GM18907 (cell line): ENCODE measurements around the gene ATG101.

Source experiments
- ATAC-seq: cut with Tn5 transposase; IDR thresholded peaks from one replicate; pipeline ENCODE4 v1.9.1; 2021; ENCODE audit warnings: mild to moderate bottlenecking, moderate library complexity; ENCODE audit not compliant: unreplicated experiment

Gene ATG101

DNA sequence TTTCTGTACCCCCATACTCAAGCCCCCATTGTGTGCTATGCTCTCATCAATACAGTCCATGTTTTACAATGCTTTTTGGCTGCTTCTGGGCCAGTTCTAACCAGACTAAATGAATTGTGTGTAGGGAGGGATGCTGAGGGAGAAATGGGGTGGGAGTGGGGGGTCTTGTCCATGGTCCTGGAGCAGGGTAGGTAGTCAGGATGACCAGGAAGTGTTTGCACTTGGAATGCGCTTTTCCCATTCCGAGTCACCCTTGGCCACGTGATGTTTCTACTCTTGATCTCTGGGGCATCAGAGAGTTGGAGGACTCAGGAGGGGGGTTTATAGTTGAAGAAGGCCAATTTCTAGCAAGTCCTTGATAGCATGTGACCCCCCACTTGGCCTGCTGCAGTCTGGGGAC is 8.5 kb downstream of the ATG101 start:
- no peak for ATAC-seq

DNA sequence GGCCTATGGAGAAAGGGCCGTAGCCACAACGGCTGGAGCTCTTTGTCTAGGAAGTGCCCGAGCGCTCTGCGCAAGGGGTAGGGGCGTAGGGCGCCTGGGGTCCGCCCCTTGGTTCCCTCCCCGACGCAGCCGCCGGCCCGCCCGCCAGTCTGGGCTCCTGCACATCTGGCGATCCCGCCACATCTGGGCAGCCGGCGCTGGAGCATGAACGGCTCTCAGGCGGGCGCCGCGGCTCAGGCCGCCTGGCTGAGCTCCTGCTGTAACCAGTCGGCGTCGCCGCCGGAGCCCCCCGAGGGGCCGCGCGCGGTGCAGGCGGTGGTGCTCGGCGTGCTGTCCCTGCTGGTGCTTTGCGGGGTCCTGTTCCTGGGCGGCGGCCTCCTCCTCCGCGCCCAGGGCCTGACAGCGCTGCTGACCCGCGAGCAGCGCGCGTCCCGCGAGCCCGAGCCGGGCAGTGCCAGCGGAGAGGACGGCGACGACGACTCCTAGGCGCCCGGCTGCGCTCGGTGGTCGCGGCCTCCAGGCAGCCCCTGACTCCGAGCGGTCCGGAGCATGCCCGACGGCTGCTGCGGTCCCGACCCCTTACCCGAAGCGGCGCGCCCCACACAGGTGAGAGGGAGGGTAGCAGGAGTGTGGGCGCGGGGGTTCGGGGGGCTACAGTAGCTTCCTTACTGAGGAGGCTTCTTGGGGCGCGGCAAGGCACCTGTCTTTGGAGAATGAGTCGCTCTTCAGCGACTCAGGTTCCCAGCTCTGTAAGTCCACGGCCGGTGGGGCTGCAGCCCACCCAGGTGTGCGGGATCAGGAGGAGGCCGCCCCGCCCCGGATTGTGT is 10.0 kb downstream of the ATG101 start, which contains the start of gene SMIM41:
SMIM41 (plus strand) TSS at position 129 of the 827 bp plus-strand sequence; CDS start at position 205, 76 bp downstream.
- no peak for ATAC-seq

DNA sequence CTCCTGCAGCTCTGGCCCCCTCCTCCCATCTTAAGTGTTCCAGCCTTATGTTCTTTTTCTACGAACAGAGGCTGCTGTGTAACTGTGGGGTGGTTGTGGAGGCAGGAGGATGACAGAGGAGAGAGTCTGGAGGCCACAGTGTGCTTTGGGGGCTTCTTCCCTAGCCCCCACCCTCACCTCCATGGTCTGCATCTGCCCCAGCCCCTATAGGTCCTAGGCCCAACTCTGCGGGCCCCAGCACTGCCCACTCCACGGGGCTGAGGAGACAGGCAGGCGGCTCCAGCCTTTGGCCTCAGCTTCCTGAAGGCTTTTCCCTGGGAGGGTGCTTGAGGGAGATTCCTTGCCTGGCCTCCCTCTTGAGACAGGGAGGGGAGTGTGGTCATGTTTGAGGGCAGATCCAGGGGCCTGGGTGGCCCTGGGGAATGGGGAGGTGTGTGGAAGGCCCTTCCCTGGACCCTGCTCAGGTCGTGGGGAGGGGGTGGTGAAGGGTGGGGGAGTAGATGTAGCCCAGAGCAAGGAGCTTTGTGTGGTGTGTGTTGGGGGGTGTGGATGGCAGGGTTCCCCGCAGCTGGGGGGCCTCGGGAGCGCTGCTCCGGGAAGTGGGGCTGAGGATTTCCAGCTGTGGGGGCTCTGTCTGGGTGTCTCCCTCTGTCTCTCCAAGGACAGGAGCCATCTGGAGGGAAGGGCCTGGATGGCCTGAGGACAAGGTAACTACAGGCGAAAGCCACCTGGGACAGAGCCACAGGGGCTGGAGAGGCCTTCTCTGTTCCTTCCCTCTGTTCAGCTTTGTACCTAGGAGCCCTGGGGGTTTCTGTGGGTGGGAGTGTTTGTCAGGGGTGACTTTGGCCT is 10.8 kb downstream of the ATG101 start:
- no peak for ATAC-seq

DNA sequence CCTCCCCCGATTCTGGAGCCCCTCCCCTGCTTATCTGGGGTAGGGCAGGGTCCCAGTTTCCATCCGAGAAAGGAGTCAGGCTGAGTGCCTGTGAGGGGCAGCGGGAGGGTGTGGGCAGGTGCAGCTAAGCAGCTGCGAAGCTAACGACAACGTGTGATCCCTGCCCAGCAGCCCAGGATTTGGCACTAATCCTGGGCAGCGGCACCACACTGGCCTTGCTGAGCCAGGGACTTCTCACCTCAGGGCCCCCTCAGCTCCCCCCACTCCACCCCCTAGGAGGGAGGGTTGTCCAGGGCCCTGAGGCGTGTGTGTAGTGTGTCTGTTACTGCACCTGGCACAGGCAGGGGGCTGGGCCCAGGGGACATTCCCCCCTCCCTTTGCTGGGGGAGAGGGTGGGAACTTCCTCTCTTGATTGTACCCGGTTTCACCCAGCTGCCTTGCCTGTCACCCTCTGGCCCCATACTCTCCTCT is 11.5 kb downstream of the ATG101 start:
- peak; percentile 72 for ATAC-seq

DNA sequence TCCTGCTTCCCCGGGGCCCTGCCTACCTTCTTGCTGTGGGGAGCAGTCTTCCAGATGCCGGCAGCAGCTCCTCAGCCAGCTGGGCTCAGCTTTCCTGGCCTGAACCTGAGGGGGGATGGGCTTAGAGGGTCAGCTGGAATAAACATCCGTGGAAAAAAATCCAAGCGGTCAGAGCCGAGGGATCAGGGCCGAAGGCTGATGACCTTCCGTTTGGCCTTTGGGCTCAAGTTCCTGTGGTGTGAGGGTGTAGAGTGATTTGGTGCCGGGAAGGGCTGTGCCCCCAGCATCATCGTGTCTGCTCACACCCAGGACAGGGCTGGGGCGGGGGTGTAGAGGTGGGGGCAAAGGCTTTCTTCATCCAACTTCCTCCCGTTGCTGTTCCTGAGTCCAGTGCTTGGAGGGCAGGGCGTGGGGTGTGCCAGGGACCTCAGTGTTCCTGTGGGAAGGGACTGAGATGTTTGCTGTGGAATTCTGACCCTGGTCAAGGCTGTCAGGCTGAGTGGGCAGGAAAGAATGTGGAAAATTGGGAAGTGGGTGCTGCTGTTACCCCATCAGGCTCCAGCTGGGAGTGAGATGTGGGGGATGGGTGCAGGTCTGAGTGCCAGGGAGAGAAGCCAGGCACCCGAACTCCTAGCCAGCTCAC is 12.4 kb downstream of the ATG101 start:
- no peak for ATAC-seq

DNA sequence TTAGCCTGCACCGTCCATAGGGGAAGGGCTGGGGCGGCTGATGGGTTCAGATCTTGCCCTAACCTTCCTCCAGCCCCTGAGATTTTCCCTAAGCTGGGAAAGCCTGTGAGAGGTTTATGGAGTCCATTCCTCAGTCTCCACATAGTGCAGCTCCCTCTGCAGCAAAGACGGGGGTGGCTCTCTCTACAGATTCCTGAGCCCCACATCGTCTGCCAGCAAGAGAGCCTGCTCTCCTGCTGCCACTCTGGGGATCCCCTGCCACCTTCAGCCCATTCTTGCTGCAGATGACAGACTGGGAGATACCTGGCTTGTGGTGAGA is 12.8 kb downstream of the ATG101 start:
- no peak for ATAC-seq

DNA sequence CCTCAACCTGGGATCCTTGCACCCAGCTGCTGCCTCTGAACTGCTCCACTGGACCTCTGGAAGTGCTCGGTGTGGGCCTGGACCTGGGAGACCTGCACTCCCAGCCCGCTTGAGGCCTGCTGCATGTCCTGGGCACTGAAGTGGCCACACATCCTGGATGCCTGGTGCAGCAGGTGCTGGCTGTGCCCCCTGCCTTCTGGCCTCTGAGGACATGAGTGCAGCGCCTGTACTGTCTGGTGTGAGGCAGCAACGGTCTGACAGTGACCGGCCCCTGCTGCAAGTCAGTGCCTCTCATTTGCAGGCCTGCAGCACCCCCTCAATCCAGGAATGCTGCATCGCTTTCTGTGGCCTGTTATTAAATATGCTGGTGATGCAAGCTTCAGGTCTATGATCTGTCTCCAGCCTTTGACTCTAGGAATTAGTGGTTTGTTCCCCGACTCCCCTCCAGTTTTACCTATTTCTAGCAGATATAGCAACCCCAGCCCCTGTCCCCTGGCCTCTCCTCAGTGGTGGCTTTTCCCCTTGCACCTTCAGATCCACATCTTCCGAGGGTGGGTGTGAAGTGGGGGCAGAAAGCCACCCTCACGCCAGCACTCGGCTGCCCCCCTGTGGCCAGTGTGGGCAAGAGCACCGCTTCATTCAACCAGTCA is 13.3 kb downstream of the ATG101 start:
- ATAC-seq = no peak

DNA sequence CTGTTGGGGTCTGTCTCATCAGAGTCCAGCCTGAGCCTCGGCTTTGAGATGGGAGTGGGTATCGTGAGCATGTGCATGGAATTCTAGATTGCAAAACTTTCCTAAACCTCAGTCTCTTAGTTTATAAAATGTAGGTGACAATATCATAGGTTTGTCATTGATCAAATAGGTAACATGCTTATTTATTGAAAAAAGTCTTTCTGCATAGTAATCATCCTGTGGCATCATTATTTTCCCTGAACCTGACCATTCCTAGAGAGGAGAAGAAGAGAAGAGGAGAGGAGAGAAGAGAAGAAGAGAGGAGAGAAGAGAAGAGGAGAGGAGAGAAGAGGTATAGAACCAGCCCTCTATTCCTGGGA is 13.8 kb downstream of the ATG101 start:
- ATAC-seq = no peak

DNA sequence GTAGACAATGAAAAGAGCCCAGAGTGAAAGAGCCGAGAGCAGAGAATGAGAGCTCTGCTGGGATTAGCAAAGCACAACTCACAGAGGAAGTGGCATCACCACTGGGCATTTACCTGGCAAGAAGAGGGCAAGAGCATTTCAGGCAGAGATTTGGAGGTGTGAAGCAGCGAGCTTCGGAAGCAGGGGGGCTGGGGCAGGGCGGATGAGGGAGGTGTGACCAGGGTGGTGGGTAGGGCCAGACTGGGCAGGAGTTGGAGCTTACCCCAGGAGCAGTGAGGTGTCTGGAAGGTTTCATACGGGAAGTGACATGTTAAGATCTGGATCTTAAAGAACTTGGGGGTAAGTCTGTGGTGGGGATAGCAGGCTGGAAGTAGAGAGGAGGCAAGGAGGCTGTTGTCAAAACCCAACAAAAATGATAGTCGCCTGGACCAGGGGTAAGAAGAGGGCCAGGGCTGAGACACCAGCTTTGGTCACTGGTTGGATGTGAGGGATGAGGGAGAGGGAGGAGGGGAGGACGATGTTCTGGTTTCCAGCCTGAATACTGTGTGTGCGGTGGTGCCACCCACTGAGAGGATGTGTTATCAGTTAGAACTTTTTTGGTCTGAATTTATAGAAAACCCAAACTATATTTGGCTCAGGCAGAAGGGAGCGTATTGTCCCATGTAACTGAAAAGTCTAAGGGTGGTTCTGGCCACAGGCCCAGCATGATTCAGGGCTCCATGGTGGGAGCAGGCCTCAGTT is 14.9 kb downstream of the ATG101 start:
- no peak for ATAC-seq

DNA sequence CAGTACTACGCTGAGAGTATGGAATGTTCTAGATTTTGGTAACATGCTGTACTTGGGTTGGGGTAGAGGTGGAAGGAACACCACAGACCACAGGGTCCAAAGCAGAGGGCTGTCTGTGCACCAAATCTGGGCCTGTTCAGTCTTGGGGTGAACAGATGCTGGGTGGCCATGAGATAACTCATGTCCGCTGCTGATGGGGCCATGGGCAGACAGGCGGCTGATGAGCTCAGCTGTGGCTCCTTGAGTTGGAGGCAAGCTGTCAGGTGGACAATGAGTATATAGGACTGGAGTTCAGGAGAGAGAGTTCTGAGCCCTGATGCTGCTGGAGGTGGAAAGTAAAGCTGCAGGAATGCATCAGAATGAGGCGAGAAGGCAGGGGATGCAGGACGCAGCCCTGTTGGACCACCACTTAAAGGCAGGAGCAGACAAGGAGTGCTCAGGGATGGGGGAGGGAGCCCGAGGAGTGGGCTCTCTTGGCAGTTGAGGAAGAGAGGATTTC is 16.0 kb downstream of the ATG101 start:
- no peak for ATAC-seq

DNA sequence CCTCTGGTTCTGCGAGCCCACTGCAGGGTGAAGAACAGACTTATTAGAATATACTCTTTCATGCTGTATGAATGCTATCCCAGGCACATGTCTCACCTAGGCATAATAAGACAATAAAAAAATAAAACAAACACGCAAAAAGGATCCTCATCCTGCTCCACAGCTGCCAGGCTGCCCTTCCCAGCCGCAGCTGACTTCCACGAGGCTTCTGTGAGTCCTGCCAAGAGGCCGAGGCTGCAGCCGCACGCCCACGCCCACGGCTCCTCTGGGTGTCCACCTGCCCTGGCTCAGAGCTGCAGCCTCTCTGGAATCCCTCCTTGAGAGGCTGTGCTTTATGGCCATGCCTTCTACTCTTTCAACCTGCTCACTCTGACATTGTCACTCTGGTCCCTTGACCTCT is 16.6 kb downstream of the ATG101 start:
- no peak for ATAC-seq

DNA sequence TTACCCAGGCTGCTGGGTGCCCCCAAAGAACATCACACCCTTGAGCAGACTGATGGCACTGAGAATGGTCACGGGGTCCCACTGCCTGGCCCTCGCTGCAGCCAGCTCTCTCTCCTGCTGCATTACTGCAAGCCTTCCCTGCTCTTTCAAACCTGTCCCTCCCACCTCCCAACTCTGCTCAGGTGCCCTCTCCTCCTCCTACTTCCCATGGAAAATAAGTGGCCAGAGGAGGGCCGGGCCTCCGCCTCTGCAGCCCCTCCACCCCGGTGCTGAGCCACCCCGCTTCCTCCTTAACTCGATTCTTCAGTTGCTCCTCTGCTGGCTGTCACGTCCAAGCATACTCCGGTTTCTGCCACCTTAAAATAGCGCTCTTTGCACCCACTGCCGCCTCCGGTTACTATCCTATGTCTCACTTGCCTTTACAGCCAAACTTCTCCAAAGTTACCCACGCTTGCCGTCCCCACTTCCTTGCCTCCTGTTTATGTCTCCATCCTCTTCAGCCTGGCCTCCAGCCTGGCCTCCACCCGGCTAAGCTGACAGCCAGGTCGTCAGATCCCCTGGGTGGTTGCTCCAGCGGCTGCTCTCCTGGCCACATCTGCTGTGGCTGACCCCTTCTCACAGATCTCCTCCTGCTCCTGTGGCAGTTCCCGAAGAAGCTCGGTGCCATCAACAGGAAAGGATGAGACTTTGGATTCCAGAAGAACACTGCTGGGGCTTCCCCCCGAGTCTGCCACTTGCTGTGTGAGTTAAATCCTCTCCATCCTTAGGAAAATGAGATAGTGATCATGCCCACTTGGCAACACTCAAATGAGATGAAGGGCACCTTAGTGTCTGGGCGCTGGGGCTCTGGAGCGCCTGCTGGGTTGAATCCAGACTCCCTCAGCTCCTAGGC is 17.4 kb downstream of the ATG101 start:
- no peak for ATAC-seq

DNA sequence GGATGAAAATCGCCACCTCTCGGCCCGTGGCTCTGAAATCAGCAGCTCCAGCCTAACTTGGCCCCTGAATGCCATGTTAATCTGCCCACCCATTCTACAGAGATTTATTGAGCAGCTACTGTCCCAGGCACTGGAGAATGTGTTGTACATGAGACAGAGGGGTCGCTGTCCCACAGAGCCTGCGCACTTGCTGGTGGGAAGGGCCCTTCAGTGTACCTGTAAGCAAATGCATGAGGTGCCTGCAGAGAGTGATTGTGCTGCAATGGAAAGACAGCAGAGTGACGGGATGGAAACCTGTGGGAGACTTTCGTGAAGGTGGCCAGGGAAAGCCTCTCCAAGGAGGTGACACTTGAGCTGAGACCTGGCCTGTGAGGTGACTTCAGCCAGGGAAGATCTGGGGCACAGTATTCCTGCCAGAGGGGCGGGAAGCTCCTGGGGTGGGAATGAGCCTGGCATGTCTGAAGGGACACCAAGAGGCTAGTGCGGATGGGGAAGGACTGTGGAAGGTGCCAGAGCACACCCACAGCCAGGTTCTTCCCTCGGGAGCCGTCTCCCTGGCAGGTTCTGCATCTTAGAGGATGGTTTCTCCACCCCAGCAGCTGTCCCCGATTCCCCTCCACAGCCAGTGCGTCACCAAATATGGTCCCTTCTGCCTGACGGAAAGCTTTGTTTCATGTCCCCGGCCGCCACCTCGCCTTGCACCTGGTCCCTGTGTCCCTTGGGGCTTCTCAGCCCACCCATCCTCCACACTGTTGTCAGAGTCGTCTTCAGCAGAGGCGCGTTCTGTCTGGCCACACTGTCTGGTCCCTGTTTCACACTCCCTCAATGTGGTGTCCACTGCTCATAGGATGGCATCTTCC is 18.4 kb downstream of the ATG101 start:
- ATAC-seq = peak; percentile 81

DNA sequence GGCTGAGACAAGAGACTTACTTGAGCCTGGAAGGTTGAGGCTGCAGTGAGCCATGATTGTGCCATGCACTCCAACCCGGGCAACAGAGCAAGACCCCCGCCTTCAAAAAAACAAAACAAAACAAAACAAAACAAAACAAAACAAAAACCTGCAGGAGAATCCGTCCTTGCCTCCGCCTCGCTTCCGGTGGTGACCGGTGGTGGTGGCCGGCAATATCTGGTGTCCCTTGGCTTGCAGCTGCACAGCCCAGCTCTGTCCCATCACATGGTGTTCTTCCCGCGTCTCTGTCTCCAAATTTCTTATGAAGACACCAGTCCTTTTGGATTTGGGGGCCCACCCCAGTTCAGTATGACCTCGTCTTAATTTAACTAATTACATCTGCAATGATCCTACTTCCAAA is 19.7 kb downstream of the ATG101 start:
- ATAC-seq = no peak

DNA sequence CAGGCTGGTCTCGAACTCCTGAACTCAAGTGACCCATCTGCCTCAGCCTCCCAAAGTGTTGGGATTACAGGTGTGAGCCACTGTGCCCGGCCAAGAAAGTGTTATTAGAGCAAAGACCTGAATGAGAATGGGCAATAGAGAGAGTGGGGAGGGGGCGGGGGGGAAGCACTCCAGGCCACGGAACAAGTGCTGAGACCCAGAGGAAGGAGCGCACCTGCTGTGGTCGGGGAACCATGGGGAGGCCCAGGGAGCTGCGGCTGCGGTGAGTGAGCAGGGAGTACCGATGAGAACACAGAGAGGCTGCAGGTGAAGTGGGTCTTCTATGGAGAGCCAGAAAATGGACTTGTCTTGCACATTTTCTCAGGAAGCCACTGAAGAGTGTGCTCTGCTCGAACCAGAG is 20.5 kb downstream of the ATG101 start:
- no peak for ATAC-seq

DNA sequence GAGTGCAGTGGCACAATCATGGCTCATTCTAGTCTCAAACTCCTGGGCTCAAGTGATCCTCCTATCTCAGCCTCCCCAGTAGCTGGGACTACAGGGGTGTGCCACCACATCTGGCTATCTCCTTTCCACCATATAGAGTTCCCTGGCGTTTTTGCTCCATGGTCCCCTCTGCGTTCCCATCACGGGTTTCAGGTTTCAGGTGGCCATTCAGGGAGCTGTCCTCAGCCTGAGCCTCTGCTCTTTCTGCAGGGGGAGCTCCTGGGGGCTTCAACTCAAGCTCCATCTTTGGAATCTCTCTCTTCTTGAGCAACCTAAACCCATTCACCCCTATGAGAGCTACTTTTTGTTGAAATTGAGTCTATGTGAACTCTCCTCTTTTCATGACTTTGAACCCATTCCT is 21.3 kb downstream of the ATG101 start:
- no peak for ATAC-seq

DNA sequence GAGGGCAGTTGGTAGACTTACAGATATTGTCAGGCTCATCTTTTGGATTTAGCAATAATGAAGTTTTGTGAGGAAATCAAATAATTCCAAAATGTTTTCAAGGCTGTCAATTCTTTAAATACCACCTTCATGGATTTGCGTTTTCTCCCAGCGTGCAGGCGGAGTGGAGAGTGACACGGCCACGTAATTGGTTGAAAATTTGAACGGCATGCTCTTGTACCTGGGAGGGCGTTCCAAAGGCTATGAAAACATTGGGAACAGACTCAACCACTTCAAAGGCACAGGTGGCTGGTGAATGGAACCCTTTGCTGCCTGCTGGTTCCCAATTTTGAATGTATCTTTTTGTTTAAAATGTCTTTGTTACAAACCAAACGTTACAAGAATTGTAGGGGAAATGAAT is 22.1 kb downstream of the ATG101 start:
- ATAC-seq = no peak

DNA sequence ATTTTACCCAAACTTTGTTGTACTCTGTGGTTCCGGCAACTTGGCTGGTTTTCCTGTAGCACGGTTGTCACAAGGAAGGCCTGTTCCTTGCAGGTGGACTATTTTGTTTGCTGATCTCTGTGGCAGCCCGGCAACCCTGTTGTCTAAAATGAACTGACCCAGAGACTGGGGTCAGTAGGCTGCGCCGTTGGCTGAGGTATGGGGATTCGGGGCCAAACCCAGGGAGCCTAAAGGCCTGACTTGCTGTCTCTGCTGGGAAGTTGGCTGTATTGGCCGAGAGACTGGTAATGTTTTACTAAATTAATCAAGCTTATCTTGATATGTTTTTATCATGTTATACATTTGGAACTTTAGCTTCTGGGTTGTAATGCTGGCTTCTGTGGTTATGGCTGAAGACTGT is 23.6 kb downstream of the ATG101 start:
- ATAC-seq = no peak
